Measurements from ENCODE around the gene GFOD1. TPM values are rescaled to one million over a fixed set of nuclear protein-coding genes. Genes with fewer than 3 reads are reported as not detected.

The GFOD1 gene
- total RNA-seq, 1 experiment from 2014 or later, result 6.1 TPM

- Histone ChIP-seq H3K56ac (ENCODE audit: insufficient read length, low read depth, low read length) (no peak overlapping the region), H3K23ac (ENCODE audit: insufficient read length, low read depth, low read length) (no peak overlapping the region), H3K18ac (ENCODE audit: insufficient read length, low read depth, low read length) (no peak overlapping the region), H2BK5ac (ENCODE audit: insufficient read length, low read length) (no peak overlapping the region), H3K9ac (ENCODE audit: extremely low read depth, insufficient read length, low read length) (no peak overlapping the region), H2BK120ac (ENCODE audit: low read depth, low read length, poor library complexity, severe bottlenecking) (no peak overlapping the region), H3T11ph (ENCODE audit: low read length) (no peak overlapping the region), H3K27ac (ENCODE audit: insufficient read length, low read depth, low read length) (no peak overlapping the region), H3K9me3 (ENCODE audit: control insufficient read depth, low read depth, low read length) (no peaks in the 10 kb centered on the region), H4K5ac (ENCODE audit: insufficient read length, low read depth, low read length) (no peak overlapping the region), H4K20me1 (ENCODE audit: control insufficient read depth, insufficient read depth, insufficient read length) (no peaks in the 10 kb centered on the region), H3K23me2 (ENCODE audit: insufficient read length, low read depth, low read length, poor library complexity, severe bottlenecking) (no peaks in the 10 kb centered on the region), H3K4me2 (ENCODE audit: insufficient read depth, insufficient read length, low read length) (no peak overlapping the region), H3K27me3 (ENCODE audit: insufficient read depth, low read length) (no peaks in the 10 kb centered on the region), H2BK12ac (ENCODE audit: insufficient read length, low read depth, low read length) (no peak overlapping the region), H3K79me2 (ENCODE audit: insufficient read depth, low read length) (no peaks in the 10 kb centered on the region), H4K8ac (replicated peaks; ENCODE audit: insufficient read length, low read depth, low read length) (no peak overlapping the region), H2BK20ac (ENCODE audit: low read depth, low read length, poor library complexity, severe bottlenecking) (no peak overlapping the region), H3K14ac (ENCODE audit: insufficient read depth, low read length) (no peak overlapping the region), H2AFZ (ENCODE audit: low read length) (no peak overlapping the region), H3K4me1 (ENCODE audit: insufficient read depth, low read length) (peaks cover 2% of the 10 kb centered on the region; the same call in 1 of the 2 replicates), H2BK15ac (ENCODE audit: low read depth, low read length) (no peak overlapping the region), H3K4ac (ENCODE audit: low read depth, low read length) (no peak overlapping the region), H2AK5ac (ENCODE audit: insufficient read length, low read length) (no peak overlapping the region), H3K79me1 (ENCODE audit: insufficient read depth, low read depth, low read length, poor library complexity, severe bottlenecking) (no peaks in the 10 kb centered on the region), H4K91ac (ENCODE audit: insufficient read length, low read depth, low read length) (no peak overlapping the region)
- no peak overlapping the region for H3K27ac Mint-ChIP-seq
- H3K27me3 Mint-ChIP-seq (ENCODE audit: low read depth), result peaks cover 12% of the 10 kb centered on the region; the same call in 1 of the 2 replicates
- peaks cover 8 to 10% of the 10 kb centered on the region in 2 experiments; a peak in 4 of 5 replicates for H3K9me3 Mint-ChIP-seq
- peaks cover 12 to 21% of the 10 kb centered on the region in 2 experiments for H3K4me1 Mint-ChIP-seq
- DNase-seq, result no peak
- H3K4me3 Mint-ChIP-seq, result no peak overlapping the region
- no CpG with 5 or more reads among the region's 5 CpGs for WGBS (ENCODE audit: extremely low coverage, insufficient read length, low lambda C conversion rate)
- H3K36me3 Mint-ChIP-seq (ENCODE audit: insufficient read depth in 1 of 3, low read depth in 3 of 3), result peaks cover 0 to 7% (median 0%) of the 10 kb centered on the region in 3 experiments; a peak in 2 of 7 replicates
- TF ChIP-seq CTCF (conservative IDR thresholded peaks at IDR 0.05), result no peak
These were observed 141.2 kb downstream of the GFOD1 start for GRCh38 chr6:13346245-13346644.
